ENCODE data around the gene CCDC33. TPM values are rescaled to one million over a fixed set of nuclear protein-coding genes. Genes with fewer than 3 reads are reported as not detected.
A peak's percentile ranks its signal among the peaks of the same experiment; 100 is the strongest.

The CCDC33 gene
- total RNA-seq, 1 donor, result 0.09 TPM

DNA sequence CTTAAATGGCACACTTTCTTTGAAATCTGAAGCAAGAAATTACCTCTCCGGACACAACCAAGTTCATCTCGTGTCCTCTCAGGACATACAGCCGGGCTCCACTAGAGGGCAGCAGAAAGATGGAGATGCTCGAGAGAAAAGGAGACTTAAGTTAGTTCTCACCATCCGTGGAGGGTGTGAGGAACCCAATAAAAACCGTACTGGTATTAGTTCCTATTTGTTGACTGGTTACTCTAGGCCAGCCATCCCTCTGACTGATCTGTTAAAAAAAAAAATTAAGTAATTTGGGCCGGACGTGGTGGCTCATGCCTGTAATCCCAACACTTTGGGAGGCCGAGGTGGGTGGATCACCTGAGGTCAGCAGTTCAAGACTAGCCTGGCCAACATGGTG is 139.2 kb downstream of the CCDC33 start:
- DNase-seq (ENCODE audit: low read depth), result peak; percentile 86

DNA sequence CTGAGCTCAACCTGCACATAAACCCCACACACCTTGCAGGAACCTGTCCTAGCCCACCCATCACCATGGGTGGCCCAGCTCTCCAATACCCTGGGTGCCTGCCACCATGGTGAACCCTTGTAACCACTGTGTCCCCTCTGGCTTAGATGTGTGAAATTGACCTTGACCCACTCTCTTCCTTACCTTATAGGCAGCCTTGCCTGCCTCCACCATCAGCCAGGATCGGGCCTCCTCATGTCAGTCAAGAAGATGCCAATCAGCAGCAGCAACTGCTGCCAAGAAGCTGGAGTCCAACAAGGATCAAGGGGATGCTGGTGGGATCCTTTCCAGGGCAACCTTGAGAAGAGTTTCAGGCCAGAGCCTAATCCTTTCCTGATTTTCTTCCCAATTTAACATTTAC is 140.1 kb downstream of the CCDC33 start:
- TF ChIP-seq, protein P1, sequence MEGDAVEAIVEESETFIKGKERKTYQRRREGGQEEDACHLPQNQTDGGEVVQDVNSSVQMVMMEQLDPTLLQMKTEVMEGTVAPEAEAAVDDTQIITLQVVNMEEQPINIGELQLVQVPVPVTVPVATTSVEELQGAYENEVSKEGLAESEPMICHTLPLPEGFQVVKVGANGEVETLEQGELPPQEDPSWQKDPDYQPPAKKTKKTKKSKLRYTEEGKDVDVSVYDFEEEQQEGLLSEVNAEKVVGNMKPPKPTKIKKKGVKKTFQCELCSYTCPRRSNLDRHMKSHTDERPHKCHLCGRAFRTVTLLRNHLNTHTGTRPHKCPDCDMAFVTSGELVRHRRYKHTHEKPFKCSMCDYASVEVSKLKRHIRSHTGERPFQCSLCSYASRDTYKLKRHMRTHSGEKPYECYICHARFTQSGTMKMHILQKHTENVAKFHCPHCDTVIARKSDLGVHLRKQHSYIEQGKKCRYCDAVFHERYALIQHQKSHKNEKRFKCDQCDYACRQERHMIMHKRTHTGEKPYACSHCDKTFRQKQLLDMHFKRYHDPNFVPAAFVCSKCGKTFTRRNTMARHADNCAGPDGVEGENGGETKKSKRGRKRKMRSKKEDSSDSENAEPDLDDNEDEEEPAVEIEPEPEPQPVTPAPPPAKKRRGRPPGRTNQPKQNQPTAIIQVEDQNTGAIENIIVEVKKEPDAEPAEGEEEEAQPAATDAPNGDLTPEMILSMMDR (IDR thresholded peaks at IDR 0.05; ENCODE audit: insufficient read depth, low read length), result no peak
- DNase-seq (ENCODE audit: low read depth), result no peak

More for the DNA sequence above, 139.2 kb downstream of the CCDC33 start:
- no peak overlapping the region for H3K4me3 ChIP-seq (ENCODE audit: low read depth, low read length)
- TF ChIP-seq, protein P1 (IDR thresholded peaks at IDR 0.05; ENCODE audit: insufficient read depth, low read length), result peak; percentile 96

DNA sequence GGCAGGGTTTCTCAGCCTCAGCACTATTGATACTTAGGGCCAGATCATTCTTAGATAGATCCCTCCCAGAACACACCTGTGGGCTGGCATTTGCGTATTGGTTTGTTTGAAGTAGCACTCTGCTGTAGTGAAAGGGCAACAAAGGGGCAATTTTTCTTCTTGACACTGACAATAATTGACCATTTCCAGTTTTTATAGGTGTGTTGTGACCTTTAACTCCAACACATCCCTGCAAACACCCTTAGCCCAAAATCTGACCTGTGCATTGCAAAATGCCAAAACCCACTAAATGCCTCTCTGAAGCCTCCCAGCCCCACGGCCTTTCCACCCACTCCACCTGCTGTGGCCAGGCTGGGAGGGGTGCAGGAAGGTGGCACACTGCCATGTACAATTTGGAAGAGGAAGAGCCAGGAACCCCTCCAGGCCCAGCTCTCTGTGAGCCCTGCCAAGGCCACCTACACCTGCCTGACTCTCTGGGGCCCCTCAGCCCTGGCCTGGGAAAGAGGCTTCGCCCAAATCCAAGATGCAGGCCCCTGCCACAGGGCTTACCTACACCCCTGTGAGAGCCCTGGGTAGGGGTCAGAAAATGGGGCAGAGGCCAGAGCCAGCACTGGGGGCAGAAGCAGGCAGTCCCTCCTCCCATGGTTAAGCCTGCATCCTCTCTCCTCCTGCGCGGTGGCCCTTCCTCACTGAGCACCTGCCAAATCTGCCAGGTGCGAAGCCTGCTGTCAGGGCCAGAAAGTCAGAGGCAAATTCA is 140.9 kb downstream of the CCDC33 start:
- no peak for DNase-seq (ENCODE audit: low read depth)
- TF ChIP-seq, protein P1 (IDR thresholded peaks at IDR 0.05; ENCODE audit: insufficient read depth, low read length), result no peak

More for the DNA sequence above, 140.1 kb downstream of the CCDC33 start:
- H3K4me3 ChIP-seq (ENCODE audit: low read depth, low read length), result no peak overlapping the region

DNA sequence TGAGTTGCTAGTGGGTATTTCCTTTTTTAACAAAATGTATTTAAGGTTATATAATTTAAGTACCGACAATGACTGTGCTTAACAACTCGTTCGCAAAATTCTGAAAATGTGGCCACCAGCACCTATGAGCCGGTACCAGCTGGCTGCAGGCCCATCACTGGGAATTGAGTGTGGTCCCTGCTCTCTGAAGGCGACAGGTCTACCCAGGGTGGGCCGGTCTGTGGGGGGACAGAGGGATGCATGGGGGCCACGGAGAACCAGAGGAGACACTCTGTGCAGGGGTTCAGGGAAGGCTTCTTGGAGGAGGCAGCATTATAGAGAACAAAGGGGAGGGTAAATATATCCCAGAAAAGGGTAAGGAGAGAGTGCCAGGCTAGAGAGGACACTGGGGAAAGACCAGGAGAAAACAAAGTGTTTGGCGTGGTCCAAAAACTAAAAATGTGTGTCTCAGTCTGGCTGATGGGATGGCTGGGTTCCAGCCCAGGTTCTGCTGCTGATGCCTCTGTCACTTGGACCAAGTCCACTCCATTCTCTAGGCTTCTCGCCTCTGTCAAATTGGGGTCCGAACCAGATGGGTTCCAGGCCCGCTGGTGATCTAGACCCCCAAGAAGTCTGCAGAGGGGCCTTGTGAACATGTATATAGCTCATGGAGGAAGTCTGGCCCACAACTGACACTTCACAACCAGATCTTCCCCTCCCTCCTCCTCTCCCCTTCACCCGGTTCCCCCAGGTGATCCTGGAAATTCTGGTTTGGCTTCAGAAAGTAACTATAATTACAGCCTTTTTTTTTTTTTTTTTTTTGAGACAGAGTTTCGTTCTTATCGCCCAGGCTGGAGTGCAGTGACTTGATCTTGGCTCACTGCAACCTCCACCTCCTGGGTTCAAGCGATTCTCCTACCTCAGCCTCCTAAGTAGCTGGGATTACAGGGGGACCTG is 142.0 kb downstream of the CCDC33 start:
- H3K4me3 ChIP-seq (ENCODE audit: low read depth, low read length), result no peak overlapping the region
- no peak for DNase-seq (ENCODE audit: low read depth)
- TF ChIP-seq, protein P1 (IDR thresholded peaks at IDR 0.05; ENCODE audit: insufficient read depth, low read length), result no peak

More for the DNA sequence above, 140.9 kb downstream of the CCDC33 start:
- H3K4me3 ChIP-seq (ENCODE audit: low read depth, low read length), result no peak overlapping the region

DNA sequence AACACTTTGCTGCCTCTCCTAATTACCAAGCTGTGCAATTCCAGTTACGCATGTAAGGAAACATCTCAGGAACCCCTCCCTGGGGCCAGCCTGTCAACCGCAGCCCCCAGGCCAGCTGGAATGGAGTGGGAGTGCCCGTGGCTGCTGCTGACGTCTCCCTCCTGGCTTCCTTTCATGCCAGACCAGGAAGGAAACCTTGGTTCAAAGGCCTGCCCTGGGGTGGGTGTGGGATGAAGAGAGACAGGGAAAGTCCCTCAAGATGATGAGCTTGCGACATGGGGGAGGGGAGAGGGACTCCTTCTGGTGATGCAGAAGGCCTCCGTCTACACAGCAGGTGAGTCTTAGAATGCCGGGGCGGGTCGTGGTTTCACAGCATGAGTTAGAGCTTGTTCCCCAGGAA is 142.7 kb downstream of the CCDC33 start:
- TF ChIP-seq, protein P1 (IDR thresholded peaks at IDR 0.05; ENCODE audit: insufficient read depth, low read length), result no peak
- DNase-seq (ENCODE audit: low read depth), result peak; percentile 35
- no peak overlapping the region for H3K4me3 ChIP-seq (ENCODE audit: low read depth, low read length)

DNA sequence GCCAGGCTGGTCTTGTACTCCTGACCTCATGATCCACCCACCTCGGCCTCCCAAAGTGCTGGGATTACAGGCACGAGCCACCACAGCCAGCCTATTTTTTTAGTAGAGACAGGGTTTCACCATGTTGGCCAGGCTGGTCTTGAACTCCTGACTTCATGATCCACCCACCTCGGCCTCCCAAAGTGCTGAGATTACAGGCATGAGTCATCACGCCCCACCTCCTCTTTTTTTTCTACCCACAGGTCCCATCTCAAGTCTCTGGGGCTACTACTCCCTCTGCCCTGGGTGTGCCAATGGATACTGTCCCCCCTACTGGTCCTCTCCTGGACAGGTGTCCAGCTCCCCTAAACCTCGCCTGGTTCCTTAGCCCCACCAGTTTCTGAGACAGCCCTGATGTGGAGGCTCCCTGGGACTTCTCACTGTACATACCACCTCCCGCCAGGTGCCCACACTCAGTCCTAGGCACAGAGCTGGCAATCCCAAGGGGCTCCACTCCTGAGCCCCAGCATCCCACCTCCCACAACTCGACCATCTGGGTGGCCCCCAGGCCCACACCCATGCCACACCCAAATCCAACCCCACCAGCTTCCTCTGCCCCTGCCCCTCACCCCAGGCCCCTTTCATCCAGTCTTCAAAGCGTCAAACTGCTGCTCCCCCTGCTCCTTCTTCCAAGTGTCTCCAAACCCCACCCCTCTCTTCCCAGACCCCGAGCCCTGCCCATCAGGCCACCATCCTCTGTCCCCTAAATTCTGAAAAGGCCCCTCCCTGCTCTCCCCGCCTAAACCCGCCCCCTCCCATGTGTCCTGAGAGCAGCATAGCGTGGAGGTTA is 144.4 kb downstream of the CCDC33 start:
- no peak for DNase-seq (ENCODE audit: low read depth)
- no peak overlapping the region for H3K4me3 ChIP-seq (ENCODE audit: low read depth, low read length)
- TF ChIP-seq, protein P1 (IDR thresholded peaks at IDR 0.05; ENCODE audit: insufficient read depth, low read length), result no peak
